ENCODE results near the gene NR3C2.

NR3C2 gene

GRCh38 chr4:148034813-148035212 lies 407.4 kb downstream of the NR3C2 start:
- no peak for DNase-seq

GRCh38 chr4:148030193-148030873 lies 411.9 kb downstream of the NR3C2 start:
- no peak for DNase-seq

GRCh38 chr4:148029781-148030180 lies 412.4 kb downstream of the NR3C2 start:
- DNase-seq, result no peak
